Endothelial cell of umbilical vein (primary cell): ENCODE measurements around the gene CYBA. TPM values are rescaled to one million over a fixed set of nuclear protein-coding genes. Genes with fewer than 3 reads are reported as not detected.

ENCODE experiments used
- BruUV-seq: library from RNA; stranded (reverse); fragments of 400-500 nt; replicated peaks from 2 replicates; lab custom pipeline; 2021; lab: Mats Ljungman, UMichigan
- CTCF ChIA-PET: fragments of 300-600, 350-600 bp; sonication (Branson Sonifier 250); formaldehyde crosslinking; loops from one replicate; lab custom pipeline; 2021; ENCODE audit warnings: antibody characterized with exemption, inconsistent platforms; lab: Charles Lee
- POLR2A ChIA-PET: fragments of 300-600, 350-600 bp; sonication (Branson Sonifier 250); formaldehyde crosslinking; loops from one replicate; lab custom pipeline; 2021; ENCODE audit warnings: antibody characterized with exemption, inconsistent platforms; lab: Charles Lee
- DNase-seq: peaks from one replicate; pipeline ENCODE4 v3.0.0-alpha.2; 2011; ENCODE audit warnings: low read depth, low spot score
- FAIRE-seq: peaks from 2 replicates; lab custom pipeline; 2011; peaks lifted over from hg19 to GRCh38; lab: Jason Lieb, UNC
- H2AFZ ChIP-seq: 2 replicates; pipeline ENCODE4 v1.6.0; 2012; ENCODE audit warnings: low read depth, low read length, control low read depth, inconsistent platforms
- H3K27ac ChIP-seq: 2 replicates; pipeline ENCODE4 v1.5.1; 2011; ENCODE audit warnings: low read depth, mild to moderate bottlenecking, control low read depth, low read length, moderate library complexity; ENCODE audit not compliant: insufficient read depth
- H3K27me3 ChIP-seq, 2 experiments: 2 replicates each; pipeline versions ENCODE4 v1.6.0 to v1.6.1; 2011; ENCODE audit warnings: low read length in 2 of 2, mixed read lengths in 1 of 2; ENCODE audit not compliant: control insufficient read depth in 2 of 2, insufficient read depth in 2 of 2
- H3K36me3 ChIP-seq, 2 experiments: 2 replicates in 1 of 2; 3 replicates in 1 of 2; pipeline ENCODE4 v1.5.1; 2011; ENCODE audit warnings: low read length in 2 of 2, mild to moderate bottlenecking in 1 of 2, moderate library complexity in 1 of 2; ENCODE audit not compliant: control insufficient read depth in 2 of 2, insufficient read depth in 2 of 2; ENCODE audit errors: extremely low read depth in 1 of 2
- H3K4me1 ChIP-seq: 3 replicates; pipeline ENCODE4 v1.5.1; 2011; ENCODE audit warnings: mild to moderate bottlenecking, low read length; ENCODE audit not compliant: control insufficient read depth, insufficient read depth; ENCODE audit errors: extremely low read depth
- H3K4me2 ChIP-seq: 2 replicates; pipeline ENCODE4 v1.6.1; 2011; ENCODE audit warnings: low read length, control low read depth, mixed read lengths; ENCODE audit not compliant: insufficient read depth
- H3K4me3 ChIP-seq, 3 experiments: fragments of 200-600 bp in 1 of 3; sonication (generic), shearing (Covaris generic) in 1 of 3; replicated peaks in 1 of 3; 2 replicates each; pipeline ENCODE4 v1.5.1; 2011 to 2016; ENCODE audit warnings: control low read depth in 3 of 3, low read length in 3 of 3, mild to moderate bottlenecking in 2 of 3, inconsistent platforms in 1 of 3, low read depth in 1 of 3, moderate library complexity in 1 of 3; ENCODE audit not compliant: insufficient read depth in 1 of 3
- H3K79me2 ChIP-seq: 2 replicates; pipeline ENCODE4 v1.6.0; 2012; ENCODE audit warnings: low read length, inconsistent platforms; ENCODE audit not compliant: control insufficient read depth, insufficient read depth
- H3K9ac ChIP-seq: replicated peaks from 2 replicates; pipeline ENCODE3; 2011; ENCODE audit warnings: low read length, control low read depth; ENCODE audit not compliant: insufficient read depth; ENCODE audit errors: extremely low read depth
- H3K9me1 ChIP-seq: replicated peaks from 3 replicates; pipeline ENCODE4 v1.6.0; 2011; ENCODE audit warnings: mild to moderate bottlenecking, low read length; ENCODE audit not compliant: control insufficient read depth, insufficient read depth; ENCODE audit errors: extremely low read depth
- H3K9me3 ChIP-seq: replicated peaks from 2 replicates; pipeline ENCODE4 v1.5.1; 2012; ENCODE audit warnings: low read length, inconsistent platforms; ENCODE audit not compliant: control insufficient read depth, insufficient read depth
- H4K20me1 ChIP-seq: replicated peaks from 2 replicates; pipeline ENCODE3; 2011; ENCODE audit warnings: mild to moderate bottlenecking, low read length; ENCODE audit not compliant: control insufficient read depth, insufficient read depth; ENCODE audit errors: extremely low read depth
- CTCF ChIP-seq, 2 donors: IDR thresholded peaks; 1 replicate in 1 of 2; 2 replicates in 1 of 2; pipeline ENCODE4 v1.5.1; 2011; ENCODE audit warnings: low read length in 2 of 2, mild to moderate bottlenecking in 2 of 2, moderate library complexity in 2 of 2, control low read depth in 1 of 2, inconsistent platforms in 1 of 2, low read depth in 1 of 2; ENCODE audit not compliant: insufficient read depth in 1 of 2; ENCODE audit errors: extremely low read depth in 1 of 2
- EZH2 ChIP-seq: IDR thresholded peaks from 2 replicates; pipeline ENCODE4 v1.6.1; 2012; ENCODE audit warnings: borderline replicate concordance, low read depth, mild to moderate bottlenecking, moderate library complexity, low read length, inconsistent platforms; ENCODE audit not compliant: severe bottlenecking
- FOS ChIP-seq: IDR thresholded peaks from 2 replicates; pipeline ENCODE4 v1.6.1; 2011; ENCODE audit warnings: mild to moderate bottlenecking, low read length, moderate library complexity, borderline replicate concordance; ENCODE audit not compliant: insufficient read depth
- MAX ChIP-seq: IDR thresholded peaks from 2 replicates; pipeline ENCODE4 v1.6.1; 2011; ENCODE audit not compliant: insufficient read depth, insufficient read length
- MYC ChIP-seq: IDR thresholded peaks from one replicate; pipeline ENCODE4 v1.6.1; 2011; ENCODE audit warnings: mild to moderate bottlenecking, low read depth, low read length
- dilution Hi-C: fragments of 300-500 bp; cut with MboI; formaldehyde crosslinking; loops from one replicate; pipeline ENCODE4 v1.15.0; 2019; ENCODE audit warnings: low sequenced_read_pairs; ENCODE audit not compliant: extremely low pct_ligation_motif_present
- intact Hi-C: fragments of 100-400 bp; cut with micrococcal nuclease; formaldehyde crosslinking; loops from one replicate; pipeline ENCODE4 v1.10.0; 2022
- polyA plus RNA-seq, 4 experiments: library from polyadenylated mRNA; depleted of rRNA in 3 of 4; stranded (reverse) in 3 of 4; unstranded in 1 of 4; fragments of >200 nt; gene quantifications; 2 replicates each; pipeline versions ENCODE4 v1.2.1 to v1.2.3, GENCODE V29; 2011 to 2012; ENCODE audit warnings: missing spikeins in 1 of 4
- total RNA-seq: library from RNA; stranded (reverse); gene quantifications from 2 replicates; pipeline ENCODE4 v1.2.3, GENCODE V29; 2021

Gene CYBA
- total and polyA plus RNA-seq, 2 donors (not counting 3 experiments of a cell fraction or from before 2014, with no cell fraction given) = 37.0 to 77.3 TPM

- no TSS peak for BruUV-seq
- DNase-seq = peak; percentile 88
- POLR2A ChIA-PET = no interaction called here
Measured at GRCh38 chr16:88665148-88665547, 14.3 kb upstream of the CYBA start.

More at GRCh38 chr16:88665148-88665547, 14.3 kb upstream of the CYBA start:
- dilution Hi-C loops = no loop called here
- Histone ChIP-seq H3K4me3 (no peak overlapping the region), H3K4me1 (peaks cover 20% of the 10 kb centered on the region), H3K79me2 (peaks cover 23% of the 10 kb centered on the region), H3K4me2 (peak overlapping the region; percentile 17), H3K27me3 (no peaks in the 10 kb centered on the region), H3K27ac (no peak overlapping the region), H4K20me1 (no peaks in the 10 kb centered on the region), H3K9me3 (no peaks in the 10 kb centered on the region), H3K36me3 (no peaks in the 10 kb centered on the region), H2AFZ (no peak overlapping the region), H3K9me1 (no peaks in the 10 kb centered on the region), H3K9ac (no peak overlapping the region)
- no peak for TF ChIP-seq CTCF (IDR thresholded peaks at IDR 0.05; ENCODE audit: extremely low read depth in 1 of 2, insufficient read depth in 1 of 2, low read depth in 1 of 2, low read length in 2 of 2)
- TF ChIP-seq MYC = no peak
- no peak for TF ChIP-seq EZH2
- TF ChIP-seq MAX = no peak
- TF ChIP-seq FOS = no peak
- CTCF ChIA-PET = interaction anchor here (1.2 to 1.8 kb wide), 3 partner anchors 11 to 39 kb away, joined by 3 to 8 read pairs (median 5); no protein-coding TSS in a partner anchor
- intact Hi-C loops = no loop called here
- FAIRE-seq = peak; percentile 92
